PC-9 (cell line): ENCODE measurements around the gene PPP1R9A. TPM values are rescaled to one million over a fixed set of nuclear protein-coding genes. Genes with fewer than 3 reads are reported as not detected.

Experiments
- BruUV-seq: library from RNA; stranded (reverse); fragments of 400-500 nt; replicated peaks from 2 replicates; lab custom pipeline; 2021; lab: Mats Ljungman, UMichigan
- CTCF ChIA-PET: fragments of 300-600 bp; sonication (Branson Sonifier 250); formaldehyde crosslinking; loops from one replicate; lab custom pipeline; 2022; ENCODE audit warnings: antibody characterized with exemption; lab: Charles Lee
- POLR2A ChIA-PET: fragments of 300-600 bp; sonication (Branson Sonifier 250); formaldehyde crosslinking; loops from one replicate; lab custom pipeline; 2022; ENCODE audit warnings: antibody characterized with exemption; ENCODE audit not compliant: unreplicated experiment; lab: Charles Lee
- DNase-seq, 2 experiments: peaks; one replicate each; pipeline versions ENCODE4 v3.0.0 to v3.0.0-alpha.2; 2015 to 2022; ENCODE audit warnings: mixed read lengths in 1 of 2
- H2AFZ ChIP-seq: fragments of 200-600 bp; sonication (generic); 2 replicates; pipeline ENCODE4 v1.8.1; 2017; ENCODE audit warnings: antibody characterized with exemption
- H3F3A ChIP-seq: fragments of 200-600 bp; sonication (generic); 2 replicates; pipeline ENCODE4 v1.8.1; 2017; ENCODE audit warnings: antibody characterized with exemption, mild to moderate bottlenecking, low read depth; ENCODE audit not compliant: insufficient read depth
- H3K27ac ChIP-seq: fragments of 200-600 bp; sonication (generic); 2 replicates; pipeline ENCODE4 v1.6.1; 2016; ENCODE audit warnings: mixed run types
- H3K27me3 ChIP-seq: fragments of 200-600 bp; sonication (generic); 2 replicates; pipeline ENCODE4 v1.6.1; 2016; ENCODE audit warnings: low read depth, mixed run types; ENCODE audit not compliant: insufficient read depth
- H3K36me3 ChIP-seq: fragments of 200-600 bp; sonication (generic); 2 replicates; pipeline ENCODE4 v1.6.1; 2016; ENCODE audit warnings: low read depth, mixed run types
- H3K4me1 ChIP-seq: fragments of 200-600 bp; sonication (generic); replicated peaks from 2 replicates; pipeline ENCODE4 v1.6.1; 2016; ENCODE audit warnings: mixed run types; ENCODE audit not compliant: insufficient read depth
- H3K4me2 ChIP-seq: fragments of 200-600 bp; sonication (generic); 2 replicates; pipeline ENCODE4 v1.6.1; 2017; ENCODE audit warnings: mixed run types
- H3K4me3 ChIP-seq: fragments of 200-600 bp; sonication (generic); 2 replicates; pipeline ENCODE4 v1.6.1; 2016; ENCODE audit warnings: mixed run types
- H3K79me2 ChIP-seq: fragments of 200-600 bp; sonication (generic); 2 replicates; pipeline ENCODE4 v1.6.1; 2017; ENCODE audit warnings: low read depth, mixed run types
- H3K9me2 ChIP-seq: fragments of 200-600 bp; sonication (generic); 2 replicates; pipeline ENCODE4 v1.8.1; 2017; ENCODE audit warnings: mild to moderate bottlenecking; ENCODE audit not compliant: insufficient read depth
- H3K9me3 ChIP-seq: fragments of 200-600 bp; sonication (generic); 2 replicates; pipeline ENCODE4 v1.8.1; 2016; ENCODE audit warnings: low read depth; ENCODE audit not compliant: insufficient read depth
- H4K20me1 ChIP-seq: fragments of 200-600 bp; sonication (generic); 2 replicates; pipeline ENCODE4 v1.8.1; 2017; ENCODE audit not compliant: insufficient read depth
- EZH2 ChIP-seq: fragments of 200-600 bp; sonication (generic); IDR thresholded peaks from 2 replicates; pipeline ENCODE4 v1.8.0; 2017; ENCODE audit warnings: antibody characterized with exemption, low read depth
- intact Hi-C: fragments of 100-400 bp; cut with micrococcal nuclease; formaldehyde crosslinking; loops from one replicate; pipeline ENCODE4 v1.10.0; 2022; ENCODE audit not compliant: unreplicated experiment
- total RNA-seq: library from RNA; stranded (reverse); gene quantifications from 2 replicates; pipeline ENCODE4 v1.2.3, GENCODE V29; 2021
- TF ChIP-seq, protein P1 (sequence below): fragments of 200-600 bp; sonication (generic); conservative IDR thresholded peaks from 2 replicates; pipeline ENCODE4 v1.6.1; 2017; ENCODE audit warnings: mixed run types, antibody characterized with exemption, mild to moderate bottlenecking, moderate library complexity

The PPP1R9A gene
- total RNA-seq, 1 experiment from 2014 or later: 11.5 TPM

DNA sequence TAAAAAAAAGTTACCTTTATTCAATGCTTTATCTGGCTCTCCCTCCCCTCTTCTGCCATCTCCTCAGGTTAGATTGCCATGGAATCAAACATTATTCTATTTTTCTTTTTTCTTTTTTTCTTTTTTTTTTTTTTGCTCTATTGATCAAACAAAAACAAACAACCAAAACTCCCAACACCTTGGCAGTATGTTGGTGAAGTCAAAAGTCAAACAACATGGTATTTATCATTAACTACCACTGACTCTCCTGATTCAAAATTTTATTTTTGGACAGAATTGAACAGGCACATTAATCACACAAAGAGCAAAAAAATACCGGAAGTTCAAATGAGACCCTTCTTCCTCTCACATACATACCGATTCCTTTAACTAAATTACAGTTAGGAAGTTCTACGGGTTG, 410.6 kb downstream of the PPP1R9A start:
- H3K4me2 ChIP-seq: no peak overlapping the region
- no peaks in the 10 kb centered on the region for H3K79me2 ChIP-seq
- intact Hi-C loops: no loop called here
- no peak overlapping the region for H3K27ac ChIP-seq
- no peaks in the 10 kb centered on the region for H3K9me2 ChIP-seq
- H3F3A ChIP-seq: no peaks in the 10 kb centered on the region
- H3K27me3 ChIP-seq: no peaks in the 10 kb centered on the region
- H3K4me1 ChIP-seq: no peaks in the 10 kb centered on the region
- ChIA-PET CTCF (no interaction called here), POLR2A (no interaction called here)
- H3K36me3 ChIP-seq: no peaks in the 10 kb centered on the region
- no peaks in the 10 kb centered on the region for H4K20me1 ChIP-seq
- H3K9me3 ChIP-seq: no peaks in the 10 kb centered on the region
- no peak overlapping the region for H3K4me3 ChIP-seq
- no peak for TF ChIP-seq EZH2
- TF ChIP-seq, protein P1, sequence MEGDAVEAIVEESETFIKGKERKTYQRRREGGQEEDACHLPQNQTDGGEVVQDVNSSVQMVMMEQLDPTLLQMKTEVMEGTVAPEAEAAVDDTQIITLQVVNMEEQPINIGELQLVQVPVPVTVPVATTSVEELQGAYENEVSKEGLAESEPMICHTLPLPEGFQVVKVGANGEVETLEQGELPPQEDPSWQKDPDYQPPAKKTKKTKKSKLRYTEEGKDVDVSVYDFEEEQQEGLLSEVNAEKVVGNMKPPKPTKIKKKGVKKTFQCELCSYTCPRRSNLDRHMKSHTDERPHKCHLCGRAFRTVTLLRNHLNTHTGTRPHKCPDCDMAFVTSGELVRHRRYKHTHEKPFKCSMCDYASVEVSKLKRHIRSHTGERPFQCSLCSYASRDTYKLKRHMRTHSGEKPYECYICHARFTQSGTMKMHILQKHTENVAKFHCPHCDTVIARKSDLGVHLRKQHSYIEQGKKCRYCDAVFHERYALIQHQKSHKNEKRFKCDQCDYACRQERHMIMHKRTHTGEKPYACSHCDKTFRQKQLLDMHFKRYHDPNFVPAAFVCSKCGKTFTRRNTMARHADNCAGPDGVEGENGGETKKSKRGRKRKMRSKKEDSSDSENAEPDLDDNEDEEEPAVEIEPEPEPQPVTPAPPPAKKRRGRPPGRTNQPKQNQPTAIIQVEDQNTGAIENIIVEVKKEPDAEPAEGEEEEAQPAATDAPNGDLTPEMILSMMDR: no peak
- H2AFZ ChIP-seq: no peak overlapping the region
- no TSS peak for BruUV-seq
- DNase-seq: no peak

DNA sequence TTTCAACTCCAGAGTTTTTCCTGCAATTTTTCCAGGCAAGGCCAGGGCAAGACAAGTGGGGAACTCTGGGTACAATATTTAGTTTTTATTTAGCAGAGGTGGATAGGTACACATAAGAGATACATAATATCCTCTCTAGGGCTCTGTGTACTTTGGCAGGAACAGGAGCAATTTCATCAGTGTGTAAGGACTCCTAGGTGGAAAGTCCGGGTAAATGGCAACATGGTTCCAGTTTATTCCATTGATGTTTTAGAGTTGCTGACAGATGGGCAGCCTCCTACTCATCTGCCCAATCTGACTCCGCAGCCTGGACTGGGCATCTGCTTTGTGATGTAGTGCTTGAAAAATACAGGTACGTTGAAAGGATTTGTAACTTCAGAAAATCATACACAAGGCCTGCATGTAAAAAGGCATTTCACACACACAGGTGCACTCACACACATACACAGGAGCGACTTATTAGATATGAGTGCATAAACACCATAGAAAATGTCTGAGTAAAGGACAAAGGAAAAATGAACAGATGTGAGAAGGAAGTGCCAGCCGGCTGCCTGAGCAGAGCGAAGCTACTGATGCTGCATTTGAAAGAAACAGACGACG, 411.2 kb downstream of the PPP1R9A start:
- Histone ChIP-seq H3K36me3 (no peaks in the 10 kb centered on the region), H3K9me2 (no peaks in the 10 kb centered on the region), H3K4me2 (no peak overlapping the region), H3F3A (no peaks in the 10 kb centered on the region), H3K9me3 (no peaks in the 10 kb centered on the region), H4K20me1 (no peaks in the 10 kb centered on the region), H3K4me3 (no peak overlapping the region), H2AFZ (no peak overlapping the region), H3K27ac (no peak overlapping the region), H3K27me3 (no peaks in the 10 kb centered on the region), H3K79me2 (no peaks in the 10 kb centered on the region), H3K4me1 (no peaks in the 10 kb centered on the region)
- BruUV-seq: no TSS peak
- intact Hi-C loops: no loop called here
- DNase-seq: no peak
- TF ChIP-seq EZH2: no peak
- TF ChIP-seq, protein P1: no peak
- ChIA-PET CTCF (interaction anchor here (0.6 kb wide), 1 partner anchor 226 kb away, joined by 10 read pairs; no protein-coding TSS in a partner anchor), POLR2A (no interaction called here)

DNA sequence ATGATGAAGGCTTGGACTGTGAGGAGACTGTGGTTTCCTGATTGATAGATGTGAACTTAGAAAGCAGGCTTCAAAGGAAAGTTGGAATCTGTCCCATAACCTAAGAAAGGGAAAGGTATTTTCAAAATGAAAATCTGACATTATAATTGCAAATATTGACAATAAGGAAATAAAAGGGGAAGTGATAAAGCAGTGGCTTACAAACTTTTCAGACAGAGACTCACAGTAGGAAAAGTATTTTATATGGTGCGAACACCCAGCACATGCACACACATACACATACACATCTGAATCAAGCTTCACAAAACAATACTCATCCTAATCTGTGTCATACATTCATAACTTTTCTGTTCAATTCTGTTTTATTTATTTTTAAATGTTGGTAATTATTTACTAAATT, 412.2 kb downstream of the PPP1R9A start:
- Histone ChIP-seq H3K4me1 (no peaks in the 10 kb centered on the region), H3K27ac (no peak overlapping the region), H3K9me2 (no peaks in the 10 kb centered on the region), H3F3A (no peaks in the 10 kb centered on the region), H3K27me3 (no peaks in the 10 kb centered on the region), H3K4me3 (no peak overlapping the region), H3K36me3 (no peaks in the 10 kb centered on the region), H3K4me2 (no peak overlapping the region), H2AFZ (no peak overlapping the region), H4K20me1 (no peaks in the 10 kb centered on the region), H3K79me2 (no peaks in the 10 kb centered on the region), H3K9me3 (no peaks in the 10 kb centered on the region)
- TF ChIP-seq, protein P1: no peak
- no peak for TF ChIP-seq EZH2
- POLR2A ChIA-PET: no interaction called here
- CTCF ChIA-PET: no interaction called here
- BruUV-seq: no TSS peak
- DNase-seq: no peak
- intact Hi-C loops: no loop called here
